DOHH2 (cell line): ENCODE measurements around the gene KIF5C.

Source experiments
- EZH2phosphoT487 ChIP-seq: fragments of 200-600 bp; sonication (generic); IDR thresholded peaks from 2 replicates; pipeline ENCODE4 v1.6.1; 2017; ENCODE audit warnings: borderline replicate concordance, mild to moderate bottlenecking, antibody characterized with exemption, low read length, moderate library complexity, mixed read lengths
- TF ChIP-seq, protein P1 (sequence below): fragments of 200-600 bp; sonication (generic); IDR thresholded peaks from one replicate; pipeline ENCODE4 v1.5.1; 2014; ENCODE audit warnings: antibody characterized with exemption, mild to moderate bottlenecking, low read depth, low read length; ENCODE audit not compliant: poor library complexity, severe bottlenecking

- TF ChIP-seq, protein P1, sequence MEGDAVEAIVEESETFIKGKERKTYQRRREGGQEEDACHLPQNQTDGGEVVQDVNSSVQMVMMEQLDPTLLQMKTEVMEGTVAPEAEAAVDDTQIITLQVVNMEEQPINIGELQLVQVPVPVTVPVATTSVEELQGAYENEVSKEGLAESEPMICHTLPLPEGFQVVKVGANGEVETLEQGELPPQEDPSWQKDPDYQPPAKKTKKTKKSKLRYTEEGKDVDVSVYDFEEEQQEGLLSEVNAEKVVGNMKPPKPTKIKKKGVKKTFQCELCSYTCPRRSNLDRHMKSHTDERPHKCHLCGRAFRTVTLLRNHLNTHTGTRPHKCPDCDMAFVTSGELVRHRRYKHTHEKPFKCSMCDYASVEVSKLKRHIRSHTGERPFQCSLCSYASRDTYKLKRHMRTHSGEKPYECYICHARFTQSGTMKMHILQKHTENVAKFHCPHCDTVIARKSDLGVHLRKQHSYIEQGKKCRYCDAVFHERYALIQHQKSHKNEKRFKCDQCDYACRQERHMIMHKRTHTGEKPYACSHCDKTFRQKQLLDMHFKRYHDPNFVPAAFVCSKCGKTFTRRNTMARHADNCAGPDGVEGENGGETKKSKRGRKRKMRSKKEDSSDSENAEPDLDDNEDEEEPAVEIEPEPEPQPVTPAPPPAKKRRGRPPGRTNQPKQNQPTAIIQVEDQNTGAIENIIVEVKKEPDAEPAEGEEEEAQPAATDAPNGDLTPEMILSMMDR: no peak
- TF ChIP-seq EZH2phosphoT487: no peak
These were observed 189.4 kb downstream of the KIF5C start for GRCh38 chr2:149064365-149064841.
